NT2/D1 (cell line): ENCODE measurements around the gene RIN3.

Experiments used
- SUZ12 ChIP-seq: IDR thresholded peaks from 2 replicates; pipeline ENCODE4 v1.6.1; 2011; ENCODE audit not compliant: insufficient read length, insufficient read depth; ENCODE audit errors: extremely low read depth
- YY1 ChIP-seq: IDR thresholded peaks from 2 replicates; pipeline ENCODE4 v1.6.1; 2011; ENCODE audit not compliant: insufficient read length, insufficient read depth

GRCh38 chr14:92464156-92464555 is 49.4 kb upstream of the RIN3 start:
- TF ChIP-seq SUZ12 (no peak), YY1 (no peak)
